Measurements from ENCODE around the gene CIITA. TPM values are rescaled to one million over a fixed set of nuclear protein-coding genes. Genes with fewer than 3 reads are reported as not detected.

CIITA gene
- total RNA-seq, 1 experiment from 2014 or later: not detected

GRCh38 chr16:10868104-10868595, 8.9 kb upstream of the CIITA start:
- H2BK5ac ChIP-seq (ENCODE audit: insufficient read length, low read length): no peak overlapping the region
- no peak overlapping the region; the same call in 1 of the 2 replicates for H3K14ac ChIP-seq (ENCODE audit: insufficient read depth, low read length)
- TF ChIP-seq CTCF (conservative IDR thresholded peaks at IDR 0.05): no peak
- no peaks in the 10 kb centered on the region for H3K23me2 ChIP-seq (ENCODE audit: insufficient read length, low read depth, low read length, poor library complexity, severe bottlenecking)
- H2BK120ac ChIP-seq (ENCODE audit: low read depth, low read length, poor library complexity, severe bottlenecking): no peak overlapping the region
- H3K9ac ChIP-seq (ENCODE audit: extremely low read depth, insufficient read length, low read length): no peak overlapping the region
- Mint-ChIP-seq H3K4me3 (no peak overlapping the region), H3K27ac (peak overlapping the region in 1 of 3 experiments; percentile 68; a peak in 1 of 7 replicates), H3K9me3 (no peaks in the 10 kb centered on the region), H3K36me3 (ENCODE audit: insufficient read depth in 1 of 3, low read depth in 3 of 3) (no peaks in the 10 kb centered on the region), H3K27me3 (ENCODE audit: low read depth) (peaks cover 15% of the 10 kb centered on the region), H3K4me1 (peaks cover 15 to 24% of the 10 kb centered on the region in 2 experiments)
- no peak overlapping the region for H3K18ac ChIP-seq (ENCODE audit: insufficient read length, low read depth, low read length)
- H3K4me1 ChIP-seq (ENCODE audit: insufficient read depth, low read length): no peaks in the 10 kb centered on the region; the same call in 1 of the 2 replicates
- no peak overlapping the region for H2BK20ac ChIP-seq (ENCODE audit: low read depth, low read length, poor library complexity, severe bottlenecking)
- H2AFZ ChIP-seq (ENCODE audit: low read length): no peak overlapping the region
- H3K9me3 ChIP-seq (ENCODE audit: control insufficient read depth, low read depth, low read length): no peaks in the 10 kb centered on the region
- H2AK5ac ChIP-seq (ENCODE audit: insufficient read length, low read length): no peak overlapping the region
- H3K79me1 ChIP-seq (ENCODE audit: insufficient read depth, low read depth, low read length, poor library complexity, severe bottlenecking): no peaks in the 10 kb centered on the region
- H4K8ac ChIP-seq (replicated peaks; ENCODE audit: insufficient read length, low read depth, low read length): no peak overlapping the region
- no peak overlapping the region for H2BK15ac ChIP-seq (ENCODE audit: low read depth, low read length)
- H3K23ac ChIP-seq (ENCODE audit: insufficient read length, low read depth, low read length): no peak overlapping the region
- H3K27ac ChIP-seq (ENCODE audit: insufficient read length, low read depth, low read length): no peak overlapping the region
- DNase-seq: no peak
- H2BK12ac ChIP-seq (ENCODE audit: insufficient read length, low read depth, low read length): no peak overlapping the region
- WGBS (ENCODE audit: extremely low coverage, insufficient read length, low lambda C conversion rate): no CpG with 5 or more reads among the region's 6 CpGs
- H3T11ph ChIP-seq (ENCODE audit: low read length): no peak overlapping the region
- H4K20me1 ChIP-seq (ENCODE audit: control insufficient read depth, insufficient read depth, insufficient read length): no peaks in the 10 kb centered on the region
- H3K4ac ChIP-seq (ENCODE audit: low read depth, low read length): no peak overlapping the region
- H3K56ac ChIP-seq (ENCODE audit: insufficient read length, low read depth, low read length): no peak overlapping the region
- no peak overlapping the region for H4K5ac ChIP-seq (ENCODE audit: insufficient read length, low read depth, low read length)
- H3K4me2 ChIP-seq (ENCODE audit: insufficient read depth, insufficient read length, low read length): no peak overlapping the region
- H4K91ac ChIP-seq (ENCODE audit: insufficient read length, low read depth, low read length): no peak overlapping the region
- no peaks in the 10 kb centered on the region for H3K27me3 ChIP-seq (ENCODE audit: insufficient read depth, low read length)
- no peaks in the 10 kb centered on the region for H3K79me2 ChIP-seq (ENCODE audit: insufficient read depth, low read length)
